PFSK-1 (cell line): ENCODE results near the gene KIF13A.

Source experiments
- FOXP2 ChIP-seq: optimal IDR thresholded peaks from 2 replicates; pipeline ENCODE3; 2011; ENCODE audit warnings: borderline replicate concordance, control low read depth, inconsistent platforms; ENCODE audit not compliant: insufficient read depth; ENCODE audit errors: extremely low read length, extremely low read depth
- POLR2AphosphoS5 ChIP-seq: IDR thresholded peaks from 2 replicates; pipeline ENCODE4 v1.6.1; 2012; ENCODE audit warnings: low read depth, mild to moderate bottlenecking, control low read depth, low read length, moderate library complexity
- REST ChIP-seq, 2 experiments: IDR thresholded peaks; 2 replicates each; pipeline versions ENCODE4 v1.6.1 to v1.8.0; 2011 to 2012; ENCODE audit warnings: low read depth in 2 of 2, low read length in 2 of 2, control low read depth in 1 of 2, inconsistent platforms in 1 of 2, mild to moderate bottlenecking in 1 of 2, moderate library complexity in 1 of 2; ENCODE audit not compliant: insufficient read depth in 1 of 2

GRCh38 chr6:18021166-18021850, 33.9 kb upstream of the KIF13A start:
- TF ChIP-seq FOXP2 (no peak), REST (IDR thresholded peaks at IDR 0.05; ENCODE audit: insufficient read depth in 1 of 2, low read depth in 2 of 2, low read length in 2 of 2) (no peak), POLR2AphosphoS5 (no peak)
